ENCODE data around the gene CHRNA5.

The CHRNA5 gene

DNA sequence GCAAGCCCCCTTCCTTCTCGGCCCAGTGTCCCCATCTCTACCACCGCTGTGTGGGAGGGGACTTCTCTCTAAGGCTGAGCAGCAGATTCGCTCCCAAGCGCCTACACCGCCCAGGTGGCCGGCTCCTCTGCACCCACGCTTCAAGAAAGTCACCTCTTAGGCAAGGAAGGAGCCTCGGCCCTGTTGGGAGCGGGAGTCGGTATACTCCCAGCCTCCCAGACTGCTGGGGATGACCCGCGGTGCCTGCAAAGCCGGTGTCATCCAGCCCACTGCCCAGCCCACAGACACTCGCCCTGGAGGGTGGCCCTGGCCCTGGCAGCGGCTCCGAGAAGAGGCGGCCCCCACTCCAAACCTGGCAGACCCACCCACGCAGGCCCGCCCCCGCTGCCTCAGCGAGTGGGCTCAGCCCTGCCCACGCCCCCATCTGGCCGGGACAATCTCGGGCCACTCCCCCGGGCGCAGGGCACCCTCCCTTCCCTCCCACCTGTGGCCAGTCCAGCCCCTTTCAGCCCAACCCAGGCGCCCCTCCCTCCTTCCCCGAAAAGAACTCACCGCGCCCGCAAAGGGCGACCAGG is 75.3 kb downstream of the CHRNA5 start:
- DNase-seq (ENCODE audit: low read depth), result no peak

DNA sequence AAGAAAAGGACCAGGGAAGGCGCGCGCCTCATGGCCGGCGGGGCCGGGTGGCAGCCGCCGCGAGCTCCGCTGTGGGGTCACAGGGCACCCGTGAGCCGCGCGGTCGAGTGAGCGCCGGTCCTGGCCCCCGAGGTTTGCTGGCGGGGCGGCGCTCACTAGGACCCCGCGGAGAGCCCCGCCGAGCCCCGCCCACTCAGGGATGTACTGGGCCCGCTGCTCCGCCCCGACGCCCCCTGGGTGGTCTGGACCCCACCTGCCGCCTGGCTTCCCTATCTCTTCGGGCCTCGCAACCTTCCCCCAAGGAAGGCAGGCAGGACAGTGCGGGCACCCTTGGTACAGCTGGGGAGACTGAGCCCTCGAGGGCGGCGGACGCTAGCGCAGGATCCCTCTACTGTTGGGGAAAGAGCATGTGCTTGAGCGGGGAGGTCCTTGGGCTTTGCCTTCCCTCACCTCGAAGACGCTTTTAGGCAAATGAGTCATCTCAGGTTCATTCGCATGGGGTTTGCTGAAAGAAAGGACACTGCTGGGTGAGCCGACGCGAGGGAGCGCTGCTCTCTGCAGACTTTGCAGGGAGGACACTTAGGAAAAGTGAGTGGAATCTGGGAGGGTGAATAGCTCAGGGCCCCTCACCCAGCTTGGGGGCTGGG is 75.9 kb downstream of the CHRNA5 start, which contains the start of gene CHRNB4:
Gene CHRNB4 (minus strand): TSS at position 109 of the 647 bp plus-strand sequence. CDS start 77 bp downstream, at position 32.
- no peak for DNase-seq (ENCODE audit: low read depth)

DNA sequence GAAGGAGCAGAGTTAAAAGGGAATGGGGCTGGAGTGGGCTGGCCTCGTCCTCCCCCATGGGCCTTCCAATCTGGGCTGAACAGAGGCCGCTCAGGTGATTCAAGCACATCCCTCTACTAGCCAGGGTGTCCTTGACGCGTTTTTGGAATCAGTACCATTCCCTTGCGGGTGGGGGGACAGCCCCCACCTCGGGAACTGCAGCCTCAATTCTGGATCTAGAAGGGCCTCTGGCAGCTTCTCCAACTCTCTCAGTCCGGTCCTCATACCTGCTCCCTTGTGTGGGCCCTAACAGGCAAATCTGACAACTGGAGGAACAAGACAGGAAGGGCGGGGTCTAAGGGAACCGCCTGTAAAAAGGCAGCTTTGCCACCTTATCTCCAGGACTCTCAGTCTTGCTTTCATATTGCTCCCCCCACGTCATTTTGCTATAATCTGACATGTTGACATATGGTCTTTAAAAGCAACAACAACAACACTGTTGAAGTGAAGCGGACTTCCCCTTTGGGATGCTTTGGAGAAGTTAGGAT is 76.5 kb downstream of the CHRNA5 start:
- no peak for DNase-seq (ENCODE audit: low read depth)

DNA sequence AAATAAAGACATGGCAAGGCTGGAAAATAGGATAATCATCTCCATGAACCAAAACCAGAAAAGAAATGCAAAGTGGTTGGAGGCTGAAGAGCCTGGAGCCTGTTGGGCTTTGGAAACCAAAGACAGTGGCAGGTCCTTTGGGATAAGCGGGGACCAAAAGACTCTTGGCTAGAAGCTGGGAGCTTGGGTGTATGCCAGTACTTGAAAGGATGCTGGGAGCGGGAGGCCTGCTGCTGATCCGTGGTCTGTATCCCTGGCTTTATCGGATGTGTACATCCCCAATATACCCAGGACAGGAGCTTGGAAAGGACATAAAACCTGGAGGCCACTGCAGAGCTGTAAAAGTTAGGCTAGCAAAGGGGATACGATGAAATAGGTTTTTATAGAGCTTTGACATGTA is 77.0 kb downstream of the CHRNA5 start:
- DNase-seq (ENCODE audit: low read depth), result no peak

All from stimulated activated CD4-positive, alpha-beta T cell treated with anti-CD3 and anti-CD28 coated beads, Interleukin-2, amount 100 ng/mL, for 4 hours (primary cell).